RWPE2 (cell line): Measurements from ENCODE around the gene SEMA6C.

Experiments used
- ATAC-seq: fragments of 200-7000 bp; cut with Tn5 transposase; 3 replicates; pipeline ENCODE4 v1.9.1; 2021; ENCODE audit warnings: low read depth
- DNase-seq: peaks from one replicate; pipeline ENCODE4 v3.0.0-alpha.2; 2020; ENCODE audit warnings: low spot score
- H3K27ac ChIP-seq: fragments of 450-650 bp; 2 replicates; pipeline ENCODE4 v1.5.1; 2017; ENCODE audit warnings: mild to moderate bottlenecking; ENCODE audit not compliant: poor library complexity, severe bottlenecking
- H3K27me3 ChIP-seq: fragments of 250-450 bp; sonication (Bioruptor Pico); 2 replicates; pipeline ENCODE4 v1.5.1; 2021; ENCODE audit warnings: mild to moderate bottlenecking, moderate library complexity; ENCODE audit not compliant: insufficient read depth, poor library complexity, severe bottlenecking
- H3K36me3 ChIP-seq: fragments of 250-450 bp; sonication (Bioruptor Pico); 2 replicates; pipeline ENCODE4 v1.5.1; 2020; ENCODE audit warnings: low read depth, mild to moderate bottlenecking, moderate library complexity
- H3K4me1 ChIP-seq: fragments of 250-450 bp; sonication (Bioruptor Pico); 2 replicates; pipeline ENCODE4 v1.5.1; 2021; ENCODE audit warnings: mild to moderate bottlenecking, moderate library complexity; ENCODE audit not compliant: insufficient read depth, poor library complexity, severe bottlenecking
- H3K4me3 ChIP-seq: fragments of 250-450 bp; sonication (Bioruptor Pico); 2 replicates; pipeline ENCODE4 v1.5.1; 2021; ENCODE audit warnings: mild to moderate bottlenecking, moderate library complexity; ENCODE audit not compliant: severe bottlenecking
- H3K9me3 ChIP-seq: fragments of 250-450 bp; sonication (Bioruptor Pico); 2 replicates; pipeline ENCODE4 v1.5.1; 2021; ENCODE audit warnings: mild to moderate bottlenecking, moderate library complexity; ENCODE audit not compliant: severe bottlenecking
- CTCF ChIP-seq: fragments of 450-650 bp; IDR thresholded peaks from one replicate; pipeline ENCODE4 v1.5.1; 2017; ENCODE audit warnings: mild to moderate bottlenecking, moderate library complexity; ENCODE audit not compliant: poor library complexity, severe bottlenecking

Gene SEMA6C

GRCh38 chr1:151143986-151144385 lies 2.4 kb downstream of the SEMA6C start:
- ATAC-seq (no peak), DNase-seq (no peak)
- TF ChIP-seq CTCF = no peak
- H3K9me3 ChIP-seq = no peaks in the 10 kb centered on the region
- no peaks in the 10 kb centered on the region for H3K36me3 ChIP-seq
- H3K27me3 ChIP-seq = no peaks in the 10 kb centered on the region
- H3K4me1 ChIP-seq = no peaks in the 10 kb centered on the region
- H3K27ac ChIP-seq = no peak overlapping the region
- H3K4me3 ChIP-seq = no peak overlapping the region

DNA sequence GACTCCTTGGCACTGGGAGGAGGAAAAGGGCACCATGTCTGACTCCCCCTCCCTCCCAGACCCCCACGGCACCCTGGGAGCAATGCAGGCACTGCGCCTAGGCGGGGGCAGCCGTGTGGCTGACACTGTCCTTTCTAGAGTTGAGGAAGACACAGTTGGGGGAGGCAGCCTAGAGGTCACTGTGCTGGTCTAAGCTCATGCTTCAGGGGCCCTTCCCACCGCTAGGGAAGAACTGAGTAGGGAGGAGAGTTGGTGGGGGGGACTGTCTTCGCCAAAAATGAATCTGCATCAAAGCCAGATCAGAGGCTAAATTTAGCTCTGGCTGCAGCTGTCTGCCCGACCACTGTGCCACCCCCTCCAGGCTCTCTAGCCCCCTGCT lies 3.4 kb downstream of the SEMA6C start:
- DNase-seq = no peak
- Histone ChIP-seq H3K27me3 (no peaks in the 10 kb centered on the region), H3K4me3 (no peak overlapping the region), H3K9me3 (no peaks in the 10 kb centered on the region), H3K27ac (no peak overlapping the region), H3K4me1 (no peaks in the 10 kb centered on the region), H3K36me3 (no peaks in the 10 kb centered on the region)
- ATAC-seq = no peak
- TF ChIP-seq CTCF = no peak

DNA sequence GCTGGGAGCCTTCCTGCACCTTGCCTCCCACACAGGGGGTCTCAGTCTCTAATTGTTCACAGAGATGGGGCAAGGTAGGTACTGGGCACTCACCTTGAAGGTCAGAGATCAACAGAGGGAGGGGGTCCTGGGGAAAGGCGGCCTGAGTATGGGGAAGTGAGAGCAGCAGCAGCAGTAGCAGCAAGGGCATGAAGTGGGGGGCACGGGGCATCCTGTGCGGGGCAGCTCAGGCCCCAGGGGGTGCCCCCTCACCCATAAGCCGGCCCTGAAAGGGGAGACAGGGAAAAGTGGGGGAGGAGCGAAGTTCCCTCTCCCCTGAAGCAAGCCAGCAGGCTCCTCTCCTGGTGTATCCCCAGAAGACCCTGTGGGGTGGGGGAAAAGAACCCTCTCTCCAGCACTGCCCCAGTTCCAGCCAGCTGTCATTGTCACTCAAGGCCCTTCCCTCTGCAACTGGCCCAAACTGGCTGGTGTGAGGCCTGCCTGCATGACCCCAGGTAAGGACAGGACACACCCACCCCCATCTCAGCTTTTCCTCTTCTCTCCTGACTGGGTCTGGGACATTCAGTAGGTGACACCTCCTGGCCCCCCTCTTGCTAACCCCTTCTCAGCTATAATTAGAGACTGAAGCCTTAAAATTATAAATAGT lies 3.9 kb downstream of the SEMA6C start:
- DNase-seq (no peak), ATAC-seq (no peak)
- Histone ChIP-seq H3K9me3 (no peaks in the 10 kb centered on the region), H3K27me3 (no peaks in the 10 kb centered on the region), H3K4me1 (no peaks in the 10 kb centered on the region), H3K36me3 (no peaks in the 10 kb centered on the region), H3K27ac (no peak overlapping the region), H3K4me3 (no peak overlapping the region)
- TF ChIP-seq CTCF = no peak

DNA sequence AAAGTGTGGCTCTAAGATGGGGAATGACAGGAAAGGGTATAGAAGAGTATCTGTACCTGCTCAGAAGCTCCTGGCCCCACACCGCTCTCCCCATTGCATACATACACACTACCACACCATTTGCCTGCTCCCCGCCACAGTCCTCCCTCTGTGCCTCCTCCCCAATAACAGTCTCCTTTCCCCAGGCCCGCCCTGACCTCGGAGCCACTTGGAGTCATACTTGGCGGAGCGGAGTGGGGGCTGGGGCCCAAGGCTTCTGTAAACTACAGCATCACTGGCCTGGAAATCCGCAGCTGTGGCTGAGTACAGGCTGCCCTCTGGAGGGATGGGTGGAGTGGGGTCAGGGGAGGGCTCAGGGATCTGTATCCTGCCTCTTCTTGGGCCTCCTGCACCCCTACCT lies 8.6 kb downstream of the SEMA6C start:
- no peak overlapping the region for H3K27ac ChIP-seq
- no peak overlapping the region for H3K4me3 ChIP-seq
- H3K27me3 ChIP-seq = no peaks in the 10 kb centered on the region
- H3K36me3 ChIP-seq = no peaks in the 10 kb centered on the region
- no peak for DNase-seq
- no peak for ATAC-seq
- no peaks in the 10 kb centered on the region for H3K4me1 ChIP-seq
- no peaks in the 10 kb centered on the region for H3K9me3 ChIP-seq
- no peak for TF ChIP-seq CTCF
